IMR-90 (cell line): Measurements from ENCODE around the gene SLC26A11. TPM values are rescaled to one million over a fixed set of nuclear protein-coding genes. Genes with fewer than 3 reads are reported as not detected.

Experiments
- ATAC-seq: fragments of 200-7000 bp; cut with Tn5 transposase; 2 replicates; pipeline ENCODE4 v1.9.1; 2020; ENCODE audit warnings: low read depth, mild to moderate bottlenecking, moderate library complexity
- BruUV-seq: library from RNA; stranded (reverse); fragments of 400-500 nt; replicated peaks from 2 replicates; lab custom pipeline; 2021; lab: Mats Ljungman, UMichigan
- CTCF ChIA-PET: fragments of 300-600 bp; formaldehyde crosslinking; extraction: SDS; loops from one replicate; lab custom pipeline; 2021; ENCODE audit warnings: antibody characterized with exemption; lab: Yijun Ruan, JAX
- POLR2A ChIA-PET: fragments of 300-600 bp; sonication (Branson Sonifier 250); formaldehyde crosslinking; loops from one replicate; lab custom pipeline; 2022; ENCODE audit warnings: antibody characterized with exemption; ENCODE audit not compliant: unreplicated experiment; lab: Charles Lee
- DNase-seq: peaks from one replicate; pipeline ENCODE4 v3.0.0; 2013
- H2AFZ ChIP-seq: replicated peaks from 2 replicates; pipeline ENCODE3; 2013; ENCODE audit warnings: low read length, mild to moderate bottlenecking; ENCODE audit not compliant: poor library complexity
- H2AK5ac ChIP-seq: 2 replicates; pipeline ENCODE4 v1.6.1; 2013; ENCODE audit warnings: low read depth, low read length, inconsistent platforms
- H2AK9ac ChIP-seq: replicated peaks from 2 replicates; pipeline ENCODE3; 2013; ENCODE audit warnings: mild to moderate bottlenecking, low read depth, low read length, moderate library complexity; ENCODE audit not compliant: poor library complexity
- H2BK120ac ChIP-seq: 2 replicates; pipeline ENCODE4 v1.6.1; 2013; ENCODE audit warnings: low read depth, low read length, inconsistent platforms
- H2BK15ac ChIP-seq: 3 replicates; pipeline ENCODE4 v1.6.1; 2013; ENCODE audit warnings: low read depth, low read length, inconsistent platforms
- H2BK20ac ChIP-seq: 2 replicates; pipeline ENCODE4 v1.6.1; 2013; ENCODE audit warnings: low read depth, mild to moderate bottlenecking, inconsistent platforms, low read length, moderate library complexity
- H2BK5ac ChIP-seq: 2 replicates; pipeline ENCODE4 v1.6.1; 2013; ENCODE audit warnings: mild to moderate bottlenecking, low read depth, low read length, inconsistent platforms; ENCODE audit not compliant: poor library complexity, severe bottlenecking
- H3K14ac ChIP-seq: replicated peaks from 2 replicates; pipeline ENCODE4 v1.6.1; 2013; ENCODE audit warnings: low read depth, low read length, inconsistent platforms
- H3K18ac ChIP-seq: 2 replicates; pipeline ENCODE4 v1.6.1; 2013; ENCODE audit warnings: low read depth, low read length, control low read depth
- H3K23ac ChIP-seq: 2 replicates; pipeline ENCODE4 v1.6.1; 2013; ENCODE audit warnings: low read depth, low read length, inconsistent platforms
- H3K27ac ChIP-seq: 2 replicates; pipeline ENCODE4 v1.5.1; 2013; ENCODE audit warnings: mild to moderate bottlenecking, control low read depth, low read length; ENCODE audit not compliant: insufficient read depth
- H3K27me3 ChIP-seq: 2 replicates; pipeline ENCODE4 v1.6.1; 2013; ENCODE audit warnings: low read length; ENCODE audit not compliant: control insufficient read depth, insufficient read depth
- H3K36me3 ChIP-seq: 2 replicates; pipeline ENCODE4 v1.6.1; 2013; ENCODE audit warnings: low read length, mixed read lengths; ENCODE audit not compliant: control insufficient read depth, insufficient read depth
- H3K4ac ChIP-seq: 2 replicates; pipeline ENCODE4 v1.6.1; 2013; ENCODE audit warnings: low read depth, low read length, inconsistent platforms
- H3K4me1 ChIP-seq: 2 replicates; pipeline ENCODE4 v1.6.1; 2013; ENCODE audit warnings: low read length, mixed read lengths; ENCODE audit not compliant: control insufficient read depth, insufficient read depth
- H3K4me2 ChIP-seq: 2 replicates; pipeline ENCODE4 v1.6.1; 2013; ENCODE audit warnings: low read depth, mild to moderate bottlenecking, control low read depth, low read length, moderate library complexity
- H3K4me3 ChIP-seq: 2 replicates; pipeline ENCODE4 v1.5.1; 2013; ENCODE audit warnings: low read depth, mild to moderate bottlenecking, control low read depth, low read length, moderate library complexity; ENCODE audit not compliant: insufficient read depth
- H3K56ac ChIP-seq: 2 replicates; pipeline ENCODE4 v1.6.1; 2013; ENCODE audit warnings: low read length, inconsistent platforms; ENCODE audit not compliant: insufficient read depth; ENCODE audit errors: extremely low read depth
- H3K79me1 ChIP-seq, 2 experiments: 2 replicates each; pipeline ENCODE4 v1.6.1; 2013; ENCODE audit warnings: low read length in 2 of 2, inconsistent platforms in 1 of 2, low read depth in 1 of 2
- H3K9ac ChIP-seq: 2 replicates; pipeline ENCODE4 v1.6.1; 2013; ENCODE audit warnings: low read depth, low read length, control low read depth
- H3K9me1 ChIP-seq: 2 replicates; pipeline ENCODE4 v1.6.1; 2013; ENCODE audit warnings: low read length, inconsistent platforms; ENCODE audit not compliant: insufficient read depth
- H3K9me3 ChIP-seq: 2 replicates; pipeline ENCODE4 v1.6.1; 2013; ENCODE audit warnings: low read length; ENCODE audit not compliant: control insufficient read depth, insufficient read depth
- H4K20me1 ChIP-seq: 2 replicates; pipeline ENCODE4 v1.6.1; 2013; ENCODE audit warnings: low read length, inconsistent platforms; ENCODE audit not compliant: insufficient read depth
- H4K5ac ChIP-seq: 2 replicates; pipeline ENCODE4 v1.6.1; 2013; ENCODE audit warnings: mild to moderate bottlenecking, low read depth, low read length, control low read depth
- H4K8ac ChIP-seq, 2 experiments: 2 replicates each; pipeline ENCODE4 v1.6.1; 2013; ENCODE audit warnings: low read depth in 2 of 2, low read length in 2 of 2, control low read depth in 1 of 2, inconsistent platforms in 1 of 2
- H4K91ac ChIP-seq: 2 replicates; pipeline ENCODE4 v1.6.1; 2013; ENCODE audit warnings: low read depth, low read length, inconsistent platforms; ENCODE audit not compliant: insufficient read depth
- BHLHE40 ChIP-seq: fragments of 150-350 bp; IDR thresholded peaks from 2 replicates; pipeline ENCODE4 v1.6.1; 2016; ENCODE audit warnings: mild to moderate bottlenecking, low read depth, low read length
- CEBPB ChIP-seq: IDR thresholded peaks from 2 replicates; pipeline ENCODE4 v1.6.1; 2012; ENCODE audit warnings: low read depth, low read length, improper control_type of control experiment
- CHD1 ChIP-seq: IDR thresholded peaks from 2 replicates; pipeline ENCODE4 v1.6.1; 2012; ENCODE audit warnings: low read depth, low read length, improper control_type of control experiment
- CTCF ChIP-seq: conservative IDR thresholded peaks from 2 replicates; pipeline ENCODE4 v1.5.1; 2012; ENCODE audit warnings: mild to moderate bottlenecking, low read depth, low read length, improper control_type of control experiment
- ELK1 ChIP-seq: fragments of 150-350 bp; IDR thresholded peaks from 2 replicates; pipeline ENCODE4 v1.6.1; 2016; ENCODE audit warnings: low read depth, mild to moderate bottlenecking, low read length, moderate library complexity, borderline replicate concordance
- FOS ChIP-seq: fragments of 150-350 bp; IDR thresholded peaks from 2 replicates; pipeline ENCODE4 v1.6.1; 2016; ENCODE audit warnings: low read depth, low read length
- MAFK ChIP-seq: IDR thresholded peaks from 2 replicates; pipeline ENCODE4 v1.6.1; 2012; ENCODE audit warnings: low read depth, low read length, improper control_type of control experiment
- MAZ ChIP-seq: IDR thresholded peaks from 2 replicates; pipeline ENCODE4 v1.6.1; 2012; ENCODE audit warnings: low read depth, mild to moderate bottlenecking, low read length, improper control_type of control experiment, moderate library complexity, borderline replicate concordance
- MXI1 ChIP-seq: IDR thresholded peaks from 2 replicates; pipeline ENCODE4 v1.6.1; 2012; ENCODE audit warnings: low read depth, mild to moderate bottlenecking, low read length, moderate library complexity, borderline replicate concordance
- NFE2L2 ChIP-seq: fragments of 150-350 bp; IDR thresholded peaks from 2 replicates; pipeline ENCODE4 v1.6.1; 2016; ENCODE audit warnings: low read depth, mild to moderate bottlenecking, low read length
- POLR2A ChIP-seq: IDR thresholded peaks from 2 replicates; pipeline ENCODE4 v1.6.1; 2012; ENCODE audit warnings: mild to moderate bottlenecking, low read depth, low read length
- RAD21 ChIP-seq: IDR thresholded peaks from 2 replicates; pipeline ENCODE4 v1.6.1; 2012; ENCODE audit warnings: low read length, improper control_type of control experiment
- RCOR1 ChIP-seq: IDR thresholded peaks from 2 replicates; pipeline ENCODE4 v1.6.1; 2012; ENCODE audit warnings: mild to moderate bottlenecking, low read length, improper control_type of control experiment; ENCODE audit not compliant: insufficient replicate concordance
- RFX5 ChIP-seq: IDR thresholded peaks from 2 replicates; pipeline ENCODE4 v1.8.0; 2012; ENCODE audit warnings: low read depth, mild to moderate bottlenecking, low read length, moderate library complexity
- SMC3 ChIP-seq: fragments of 150-350 bp; IDR thresholded peaks from 2 replicates; pipeline ENCODE4 v1.6.1; 2016; ENCODE audit warnings: low read depth, mild to moderate bottlenecking, antibody characterized with exemption, low read length, moderate library complexity
- USF2 ChIP-seq: fragments of 150-350 bp; IDR thresholded peaks from 2 replicates; pipeline ENCODE4 v1.6.1; 2017; ENCODE audit warnings: mild to moderate bottlenecking, antibody characterized with exemption, low read length, low read depth
- WGBS, 2 experiments: methylation state at CpG; one replicate each; pipeline versions ENCODE4 v1.1.5 to v1.1.7; 2013; ENCODE audit warnings: missing lambda C conversion rate in 2 of 2; ENCODE audit not compliant: insufficient read length in 1 of 2; ENCODE audit errors: extremely low coverage in 2 of 2; 5-methylcytosine and 5-hydroxymethylcytosine counted together
- dilution Hi-C: fragments of 300-500 bp; cut with HindIII; formaldehyde crosslinking; loops from one replicate; pipeline ENCODE4 v1.14.3; 2018; ENCODE audit warnings: low sequenced_read_pairs; ENCODE audit not compliant: unreplicated experiment
- in situ Hi-C: fragments of 300-500 bp; cut with MboI; formaldehyde crosslinking; loops from 3 replicates; pipeline ENCODE4 v1.14.3; 2019; ENCODE audit warnings: low sequenced_read_pairs, inconsistent platforms, mixed read lengths
- intact Hi-C: fragments of 100-400 bp; cut with micrococcal nuclease; formaldehyde crosslinking; loops from 2 replicates; pipeline ENCODE4 v1.10.0; 2022
- polyA plus RNA-seq, 3 experiments: library from polyadenylated mRNA; depleted of rRNA; stranded (reverse); fragments of >200 nt; gene quantifications; 2 replicates each; pipeline ENCODE4 v1.2.3, GENCODE V29; 2012; ENCODE audit warnings: low replicate concordance in 1 of 3
- total RNA-seq: library from RNA; depleted of rRNA; stranded (reverse); fragments of >200 nt; gene quantifications from 2 replicates; pipeline ENCODE4 v1.2.3, GENCODE V29; 2012

Gene SLC26A11
- total and polyA plus RNA-seq, 2 of the 4 experiments (the other 2 are of a cell fraction): 3.2 to 15.6 TPM

- no TSS peak for BruUV-seq
- no peaks in the 10 kb centered on the region for H3K27me3 ChIP-seq
- CTCF ChIA-PET: no interaction called here
These were observed 8.8 kb downstream of the SLC26A11 start for GRCh38 chr17:80229011-80229410.

More at GRCh38 chr17:80229011-80229410, 8.8 kb downstream of the SLC26A11 start:
- H3K9me3 ChIP-seq: peaks cover 14% of the 10 kb centered on the region
- TF ChIP-seq SMC3 (no peak), CTCF (no peak), RAD21 (no peak), USF2 (no peak), ELK1 (no peak), MXI1 (no peak), RCOR1 (no peak), NFE2L2 (no peak), MAZ (no peak), POLR2A (no peak), MAFK (no peak), BHLHE40 (no peak), CEBPB (no peak), CHD1 (no peak), RFX5 (no peak), FOS (no peak)
- no peak for ATAC-seq
- H3K18ac ChIP-seq: no peak overlapping the region
- H3K14ac ChIP-seq: no peak overlapping the region
- no peak overlapping the region for H4K5ac ChIP-seq
- H2BK120ac ChIP-seq: no peak overlapping the region
- no peak overlapping the region for H3K23ac ChIP-seq
- H3K36me3 ChIP-seq: peaks cover 39% of the 10 kb centered on the region
- H3K79me1 ChIP-seq: peaks cover 0 to 3% of the 10 kb centered on the region in 2 experiments; a peak in 2 of 4 replicates
- no peak for DNase-seq
- no peak overlapping the region for H3K4me3 ChIP-seq
- H2AFZ ChIP-seq: no peak overlapping the region
- H4K20me1 ChIP-seq: no peaks in the 10 kb centered on the region
- H2BK5ac ChIP-seq: no peak overlapping the region
- no peak overlapping the region for H3K27ac ChIP-seq
- no peak overlapping the region for H2AK9ac ChIP-seq
- POLR2A ChIA-PET: no interaction called here
- no peak overlapping the region for H2BK20ac ChIP-seq
- peaks cover 4% of the 10 kb centered on the region for H3K9me1 ChIP-seq
- no peaks in the 10 kb centered on the region for H3K4me1 ChIP-seq
- H4K91ac ChIP-seq: no peak overlapping the region
- H3K4me2 ChIP-seq: no peak overlapping the region
- no peak overlapping the region for H2BK15ac ChIP-seq
- WGBS, 2 experiments: 86% methylated on average over 2 of the region's 4 CpGs; no CpG with 5 or more reads in 1 of the 2 experiments
- in situ Hi-C loops: no loop called here
- H2AK5ac ChIP-seq: no peak overlapping the region
- intact Hi-C loops: no loop called here
- H3K56ac ChIP-seq: no peak overlapping the region
- no peak overlapping the region for H3K4ac ChIP-seq
- dilution Hi-C loops: no loop called here
- H3K9ac ChIP-seq: no peak overlapping the region
- no peak overlapping the region for H4K8ac ChIP-seq
